ENCODE results near the gene HOXB4. TPM values are rescaled to one million over a fixed set of nuclear protein-coding genes. Genes with fewer than 3 reads are reported as not detected.

HOXB4 gene
- polyA plus RNA-seq, 1 donor: 1.0 TPM

DNA sequence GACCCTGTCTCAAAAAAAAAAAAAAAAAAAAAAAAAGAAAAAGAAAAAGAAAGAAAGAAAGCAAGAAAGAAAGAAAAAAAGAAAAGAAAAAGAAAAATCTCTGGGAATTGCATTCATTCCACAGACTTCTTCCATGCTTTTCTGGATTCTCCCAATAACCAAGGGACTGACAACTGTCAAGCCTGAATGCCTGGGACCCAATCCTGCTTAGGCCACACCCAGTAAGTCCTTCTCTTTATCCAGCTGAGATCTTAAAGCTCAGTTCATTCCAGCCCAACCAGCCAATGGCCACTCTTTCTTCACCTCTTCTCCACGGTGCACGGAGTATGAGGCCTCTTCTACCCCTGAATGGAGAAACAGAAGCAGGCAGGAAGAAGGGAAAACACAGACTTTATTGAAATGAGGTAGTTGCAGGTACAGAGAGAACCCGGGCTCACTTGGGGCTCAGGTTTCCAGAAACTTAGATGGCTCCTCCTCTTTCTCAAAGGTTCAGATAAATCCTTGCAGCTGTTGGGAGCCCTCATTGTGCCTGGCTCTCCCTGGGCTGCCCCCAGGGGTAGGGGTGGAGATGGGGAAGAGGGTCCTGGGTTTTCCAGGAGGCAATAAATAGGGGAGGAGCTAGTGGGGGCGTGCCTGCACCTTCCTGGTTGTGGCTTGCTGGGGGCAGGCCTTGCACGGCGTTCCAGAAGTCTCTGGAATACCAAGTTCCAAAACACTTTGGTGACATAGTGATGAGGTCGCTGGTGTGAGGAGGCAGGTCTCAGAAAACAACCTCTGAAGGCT, 49.8 kb downstream of the HOXB4 start:
- no peak for DNase-seq

DNA sequence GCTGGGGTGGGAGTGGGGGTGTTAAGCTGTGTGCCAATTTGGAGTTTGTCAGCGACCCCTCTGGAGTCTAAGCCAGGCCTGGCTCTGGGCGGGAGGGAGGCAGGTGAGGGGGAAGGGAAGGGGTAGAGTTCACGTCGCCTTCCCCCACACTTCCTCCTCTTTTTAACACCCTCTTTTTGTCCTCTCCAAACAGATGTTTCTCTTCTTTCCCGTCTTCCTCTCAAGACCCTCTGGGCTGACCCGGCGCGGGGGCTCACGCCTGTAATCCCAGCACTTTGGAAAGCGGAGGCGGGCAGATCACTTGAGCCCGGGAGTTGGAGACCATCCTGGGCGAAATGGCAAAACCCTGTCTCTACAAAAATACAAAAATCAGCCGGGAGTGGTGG, 50.6 kb downstream of the HOXB4 start:
- no peak for DNase-seq

GRCh38 chr17:48526608-48527546, 51.3 kb downstream of the HOXB4 start:
- no peak for DNase-seq

Other genes starting within 250 kb of the HOXB4 start
- 0.70 TPM for gene SKAP1, start 148.1 kb downstream of the HOXB4 start, polyA plus RNA-seq (ENCODE audit: insufficient read length)
- gene HOXB1, start 47.3 kb downstream of the HOXB4 start, polyA plus RNA-seq (ENCODE audit: insufficient read length): not detected
- gene HOXB2, start 33.2 kb downstream of the HOXB4 start, polyA plus RNA-seq (ENCODE audit: insufficient read length): 11.3 TPM
- gene HOXB3, start 11.9 kb upstream of the HOXB4 start, polyA plus RNA-seq (ENCODE audit: insufficient read length): 9.1 TPM
- 0.48 TPM for gene HOXB5, start 15.4 kb upstream of the HOXB4 start, polyA plus RNA-seq (ENCODE audit: insufficient read length)
- gene HOXB6, start 26.6 kb upstream of the HOXB4 start, polyA plus RNA-seq (ENCODE audit: insufficient read length): 1.8 TPM
- gene HOXB7, start 32.7 kb upstream of the HOXB4 start, polyA plus RNA-seq (ENCODE audit: insufficient read length): 3.0 TPM
- gene HOXB8, start 36.9 kb upstream of the HOXB4 start, polyA plus RNA-seq (ENCODE audit: insufficient read length): 0.49 TPM
- 0.43 TPM for gene HOXB9, start 48.0 kb upstream of the HOXB4 start, polyA plus RNA-seq (ENCODE audit: insufficient read length)
- gene PRAC1, start 144.2 kb upstream of the HOXB4 start, polyA plus RNA-seq (ENCODE audit: insufficient read length): not detected
- not detected for gene PRAC2, start 144.8 kb upstream of the HOXB4 start, polyA plus RNA-seq (ENCODE audit: insufficient read length)
- gene HOXB13, start 150.4 kb upstream of the HOXB4 start, polyA plus RNA-seq (ENCODE audit: insufficient read length): not detected
- gene TTLL6, start 238.9 kb upstream of the HOXB4 start, polyA plus RNA-seq (ENCODE audit: insufficient read length): not detected

Data from hindlimb muscle (tissue), 1 donor.